Neutrophil (primary cell): ENCODE data around the gene SSTR1.

Source experiments
- H3K27ac ChIP-seq: fragments of 200-600 bp; sonication (generic); 2 replicates; pipeline ENCODE4 v1.5.1; 2016; ENCODE audit warnings: mild to moderate bottlenecking, moderate library complexity
- H3K27me3 ChIP-seq: fragments of 200-600 bp; sonication (generic); 2 replicates; pipeline ENCODE4 v1.6.0; 2016; ENCODE audit warnings: mild to moderate bottlenecking
- H3K36me3 ChIP-seq: fragments of 200-600 bp; sonication (generic); 2 replicates; pipeline ENCODE4 v1.5.1; 2017
- H3K4me1 ChIP-seq, 2 experiments: fragments of 200-600 bp in 1 of 2; sonication (generic) in 1 of 2; 1 replicate in 1 of 2; 2 replicates in 1 of 2; pipeline versions ENCODE4 v1.5.1 to v1.6.1; 2013 to 2016; ENCODE audit warnings: low read depth in 1 of 2, low read length in 1 of 2, mild to moderate bottlenecking in 1 of 2, moderate library complexity in 1 of 2; ENCODE audit not compliant: control insufficient read depth in 1 of 2, insufficient read depth in 1 of 2
- H3K4me3 ChIP-seq, 2 experiments: fragments of 200-600 bp in 1 of 2; sonication (generic) in 1 of 2; 1 replicate in 1 of 2; 2 replicates in 1 of 2; pipeline ENCODE4 v1.5.1; 2013 to 2016; ENCODE audit warnings: low read depth in 1 of 2, low read length in 1 of 2, mild to moderate bottlenecking in 1 of 2, moderate library complexity in 1 of 2
- H3K9me3 ChIP-seq: fragments of 200-600 bp; sonication (generic); 2 replicates; pipeline ENCODE4 v1.5.1; 2016
- TF ChIP-seq, protein P1 (sequence below): fragments of 200-600 bp; sonication (generic); IDR thresholded peaks from 2 replicates; pipeline ENCODE4 v1.5.1; 2016; ENCODE audit warnings: antibody characterized with exemption

The SSTR1 gene

DNA sequence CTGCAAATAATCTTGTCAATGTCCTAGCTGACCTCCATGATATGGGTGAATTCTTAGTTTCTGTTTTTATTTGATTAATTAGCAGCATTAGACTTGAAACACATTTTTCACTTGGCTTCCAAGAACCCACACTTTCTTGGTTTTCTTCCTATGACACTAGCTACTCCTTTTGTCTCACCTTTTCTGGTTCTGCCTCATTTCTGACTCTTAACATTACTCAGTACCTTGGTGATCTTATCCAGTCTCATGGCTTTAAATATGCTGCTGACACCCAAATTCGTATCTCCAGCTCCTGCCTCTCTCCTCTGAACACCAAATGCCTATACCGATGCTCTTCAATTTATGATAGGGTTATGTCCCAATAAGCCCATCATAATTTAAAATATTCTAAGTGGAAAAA is 32.0 kb upstream of the SSTR1 start:
- no peaks in the 10 kb centered on the region for H3K36me3 ChIP-seq
- H3K4me3 ChIP-seq = no peak overlapping the region
- TF ChIP-seq, protein P1, sequence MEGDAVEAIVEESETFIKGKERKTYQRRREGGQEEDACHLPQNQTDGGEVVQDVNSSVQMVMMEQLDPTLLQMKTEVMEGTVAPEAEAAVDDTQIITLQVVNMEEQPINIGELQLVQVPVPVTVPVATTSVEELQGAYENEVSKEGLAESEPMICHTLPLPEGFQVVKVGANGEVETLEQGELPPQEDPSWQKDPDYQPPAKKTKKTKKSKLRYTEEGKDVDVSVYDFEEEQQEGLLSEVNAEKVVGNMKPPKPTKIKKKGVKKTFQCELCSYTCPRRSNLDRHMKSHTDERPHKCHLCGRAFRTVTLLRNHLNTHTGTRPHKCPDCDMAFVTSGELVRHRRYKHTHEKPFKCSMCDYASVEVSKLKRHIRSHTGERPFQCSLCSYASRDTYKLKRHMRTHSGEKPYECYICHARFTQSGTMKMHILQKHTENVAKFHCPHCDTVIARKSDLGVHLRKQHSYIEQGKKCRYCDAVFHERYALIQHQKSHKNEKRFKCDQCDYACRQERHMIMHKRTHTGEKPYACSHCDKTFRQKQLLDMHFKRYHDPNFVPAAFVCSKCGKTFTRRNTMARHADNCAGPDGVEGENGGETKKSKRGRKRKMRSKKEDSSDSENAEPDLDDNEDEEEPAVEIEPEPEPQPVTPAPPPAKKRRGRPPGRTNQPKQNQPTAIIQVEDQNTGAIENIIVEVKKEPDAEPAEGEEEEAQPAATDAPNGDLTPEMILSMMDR = no peak

DNA sequence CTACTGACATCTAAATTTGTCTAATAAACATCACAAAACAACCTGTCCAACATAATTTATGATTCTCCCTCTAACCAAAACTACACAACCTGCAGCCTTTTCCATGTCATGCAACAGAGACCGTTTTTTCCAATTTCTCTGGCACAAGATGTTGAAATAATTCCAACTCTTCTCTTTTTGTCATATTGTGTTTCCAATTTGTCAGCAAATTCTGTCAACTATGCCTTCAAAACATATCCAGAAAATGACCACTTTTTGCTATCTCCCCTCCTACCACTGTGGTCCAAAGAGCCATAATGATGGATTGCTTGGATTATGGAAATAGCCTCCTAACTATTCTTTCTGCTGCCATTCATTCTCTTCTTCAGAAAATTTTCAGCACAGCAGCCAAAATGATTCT is 31.3 kb upstream of the SSTR1 start:
- TF ChIP-seq, protein P1 = no peak
- H3K27ac ChIP-seq = no peak overlapping the region
- no peaks in the 10 kb centered on the region for H3K36me3 ChIP-seq
- H3K9me3 ChIP-seq = no peaks in the 10 kb centered on the region
- H3K4me1 ChIP-seq = no peaks in the 10 kb centered on the region
- no peaks in the 10 kb centered on the region for H3K27me3 ChIP-seq
- H3K4me3 ChIP-seq = no peak overlapping the region

More for the DNA sequence above, 32.0 kb upstream of the SSTR1 start:
- Histone ChIP-seq H3K27me3 (no peaks in the 10 kb centered on the region), H3K27ac (no peak overlapping the region), H3K4me1 (no peaks in the 10 kb centered on the region), H3K9me3 (no peaks in the 10 kb centered on the region)

DNA sequence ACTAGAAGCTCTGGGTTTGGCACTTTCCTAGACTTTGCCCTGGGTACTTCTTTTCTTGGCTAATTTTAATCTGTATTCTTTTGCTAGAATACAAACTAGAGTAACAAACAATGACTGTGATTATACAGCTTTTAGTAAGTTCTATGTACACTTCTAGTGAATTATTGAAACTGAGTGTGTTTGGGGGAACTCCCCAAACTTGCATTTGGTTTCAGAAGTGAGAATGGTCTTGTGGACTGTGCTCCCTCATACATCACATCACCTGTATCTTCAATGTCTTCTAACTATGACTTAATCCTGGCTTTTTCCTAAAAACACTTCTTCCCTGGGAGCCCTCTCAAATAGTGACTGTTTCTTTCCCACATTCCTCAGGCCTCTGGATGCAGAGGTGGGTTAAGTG is 23.6 kb upstream of the SSTR1 start:
- no peaks in the 10 kb centered on the region for H3K27me3 ChIP-seq
- no peaks in the 10 kb centered on the region for H3K9me3 ChIP-seq
- no peaks in the 10 kb centered on the region for H3K4me1 ChIP-seq
- H3K36me3 ChIP-seq = no peaks in the 10 kb centered on the region
- no peak overlapping the region for H3K27ac ChIP-seq
- H3K4me3 ChIP-seq = no peak overlapping the region
- TF ChIP-seq, protein P1 = no peak

DNA sequence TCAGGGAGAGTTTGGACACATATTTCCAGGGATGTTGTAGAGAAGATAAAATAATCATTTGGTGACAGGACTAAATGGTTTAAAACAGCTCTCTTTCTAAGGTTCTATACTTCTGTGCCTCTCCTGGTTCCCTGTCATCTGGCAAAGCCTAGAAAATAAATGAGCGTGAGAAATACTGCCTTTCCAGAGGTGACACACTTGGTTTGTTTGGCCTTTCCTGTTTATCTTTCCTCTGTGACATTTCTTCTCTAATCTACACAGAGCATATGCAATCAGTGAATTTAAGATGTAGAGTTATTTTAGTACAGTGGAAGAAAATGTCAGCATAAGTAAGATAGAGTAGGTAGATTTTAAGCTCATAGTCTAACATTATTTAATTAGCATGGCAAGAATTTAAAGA is 22.0 kb upstream of the SSTR1 start:
- H3K36me3 ChIP-seq = no peaks in the 10 kb centered on the region
- TF ChIP-seq, protein P1 = no peak
- no peaks in the 10 kb centered on the region for H3K4me1 ChIP-seq
- no peaks in the 10 kb centered on the region for H3K9me3 ChIP-seq
- H3K27me3 ChIP-seq = no peaks in the 10 kb centered on the region
- no peak overlapping the region for H3K27ac ChIP-seq
- H3K4me3 ChIP-seq = no peak overlapping the region

DNA sequence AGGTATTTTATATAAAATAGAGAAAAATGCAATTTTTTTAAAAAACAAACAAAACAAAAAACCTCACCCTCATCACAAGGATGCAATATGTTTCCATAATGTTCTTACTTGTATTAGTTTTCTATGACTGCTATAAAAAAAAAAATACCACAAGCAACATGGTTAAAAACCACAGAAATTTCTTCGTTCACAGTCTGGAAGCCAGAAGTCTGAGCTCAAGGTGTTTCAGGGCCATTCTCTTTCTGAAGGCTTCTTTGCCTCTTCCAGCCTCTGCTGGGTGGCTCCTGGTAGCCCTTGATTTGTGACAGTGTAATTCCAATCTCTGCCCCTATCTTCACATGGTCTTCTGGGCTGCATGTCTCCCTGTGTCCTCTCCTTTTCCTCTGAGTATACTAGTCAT is 21.5 kb upstream of the SSTR1 start:
- no peak overlapping the region for H3K4me3 ChIP-seq
- TF ChIP-seq, protein P1 = no peak
- H3K27me3 ChIP-seq = no peaks in the 10 kb centered on the region
- no peaks in the 10 kb centered on the region for H3K36me3 ChIP-seq
- H3K27ac ChIP-seq = no peak overlapping the region
- H3K9me3 ChIP-seq = no peaks in the 10 kb centered on the region
- H3K4me1 ChIP-seq = no peaks in the 10 kb centered on the region

DNA sequence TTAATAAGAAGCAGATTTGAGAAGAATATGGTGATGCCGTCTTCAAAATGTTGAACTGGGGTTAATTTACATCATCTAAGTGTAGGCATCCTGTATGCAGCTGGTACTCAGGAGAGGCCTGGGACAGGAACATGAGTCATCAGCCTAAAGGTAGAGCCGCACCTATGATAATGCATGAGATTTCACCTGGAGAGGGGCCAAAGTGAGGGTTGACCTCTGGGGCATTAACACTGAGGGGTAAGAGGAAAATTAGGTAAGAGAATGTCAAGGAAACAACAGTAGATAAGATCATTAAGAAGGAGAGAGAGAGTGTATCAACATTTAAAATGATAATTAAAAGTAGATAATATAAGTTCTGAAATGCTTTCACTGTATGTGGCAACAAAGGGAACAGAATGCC is 20.2 kb upstream of the SSTR1 start:
- H3K36me3 ChIP-seq = no peaks in the 10 kb centered on the region
- no peaks in the 10 kb centered on the region for H3K4me1 ChIP-seq
- no peak overlapping the region for H3K4me3 ChIP-seq
- H3K9me3 ChIP-seq = no peaks in the 10 kb centered on the region
- TF ChIP-seq, protein P1 = no peak
- no peak overlapping the region for H3K27ac ChIP-seq
- no peaks in the 10 kb centered on the region for H3K27me3 ChIP-seq
